OCI-LY3 (cell line): ENCODE data around the gene SLC2A8.

Experiments
- EZH2phosphoT487 ChIP-seq: fragments of 200-600 bp; shearing (Covaris generic); IDR thresholded peaks from 2 replicates; pipeline ENCODE4 v1.6.1; 2018; ENCODE audit warnings: antibody characterized with exemption, mixed run types, low read depth
- TF ChIP-seq, protein P1 (sequence below): fragments of 200-600, 300-600 bp; sonication (generic); IDR thresholded peaks from 2 replicates; pipeline ENCODE4 v1.5.1; 2014; ENCODE audit warnings: antibody characterized with exemption, low read length, low read depth

DNA sequence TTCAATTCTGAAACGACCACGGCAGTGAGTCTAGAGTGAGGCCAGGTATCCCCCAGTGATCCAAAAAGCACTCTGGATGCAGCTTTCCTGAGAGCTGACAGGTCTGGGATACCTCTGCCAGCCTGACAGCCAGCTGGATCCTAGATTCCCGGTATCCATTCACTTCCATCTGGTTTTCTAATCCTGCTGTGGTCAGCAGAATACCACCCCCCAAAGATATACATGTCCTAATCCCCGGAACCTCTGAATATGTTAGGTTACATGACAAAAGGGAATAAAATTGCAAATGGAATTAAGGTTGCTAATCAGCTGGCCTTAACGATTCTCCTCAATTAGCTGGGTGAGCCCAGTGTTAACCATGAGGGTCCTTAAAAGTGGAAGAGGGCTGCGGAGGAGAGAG, 25.8 kb downstream of the SLC2A8 start:
- TF ChIP-seq, protein P1, sequence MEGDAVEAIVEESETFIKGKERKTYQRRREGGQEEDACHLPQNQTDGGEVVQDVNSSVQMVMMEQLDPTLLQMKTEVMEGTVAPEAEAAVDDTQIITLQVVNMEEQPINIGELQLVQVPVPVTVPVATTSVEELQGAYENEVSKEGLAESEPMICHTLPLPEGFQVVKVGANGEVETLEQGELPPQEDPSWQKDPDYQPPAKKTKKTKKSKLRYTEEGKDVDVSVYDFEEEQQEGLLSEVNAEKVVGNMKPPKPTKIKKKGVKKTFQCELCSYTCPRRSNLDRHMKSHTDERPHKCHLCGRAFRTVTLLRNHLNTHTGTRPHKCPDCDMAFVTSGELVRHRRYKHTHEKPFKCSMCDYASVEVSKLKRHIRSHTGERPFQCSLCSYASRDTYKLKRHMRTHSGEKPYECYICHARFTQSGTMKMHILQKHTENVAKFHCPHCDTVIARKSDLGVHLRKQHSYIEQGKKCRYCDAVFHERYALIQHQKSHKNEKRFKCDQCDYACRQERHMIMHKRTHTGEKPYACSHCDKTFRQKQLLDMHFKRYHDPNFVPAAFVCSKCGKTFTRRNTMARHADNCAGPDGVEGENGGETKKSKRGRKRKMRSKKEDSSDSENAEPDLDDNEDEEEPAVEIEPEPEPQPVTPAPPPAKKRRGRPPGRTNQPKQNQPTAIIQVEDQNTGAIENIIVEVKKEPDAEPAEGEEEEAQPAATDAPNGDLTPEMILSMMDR, result no peak
- no peak for TF ChIP-seq EZH2phosphoT487
